ENCODE results near the gene APC.

APC gene

DNA sequence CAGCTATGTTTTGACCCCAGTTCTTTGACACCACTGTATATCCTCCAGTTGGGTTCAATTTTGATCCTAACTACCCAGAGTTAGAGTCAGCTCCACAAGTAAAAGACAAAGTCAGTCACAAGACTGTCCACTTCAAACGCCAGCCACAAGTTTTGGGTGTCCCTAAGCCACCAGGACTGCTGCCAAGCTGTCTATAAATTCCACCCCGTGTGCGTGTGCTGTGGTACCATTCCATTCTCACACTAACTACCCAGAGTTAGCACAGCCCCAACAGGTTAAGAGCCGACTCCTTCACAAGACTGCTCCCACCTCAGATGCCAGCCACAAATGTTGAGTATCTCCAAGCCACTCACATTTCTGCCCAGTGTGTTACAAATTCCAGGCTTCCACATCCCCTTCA is 56.7 kb downstream of the APC start:
- no peak overlapping the region for H2BK5ac ChIP-seq (ENCODE audit: low read length)
- H2AK5ac ChIP-seq (ENCODE audit: low read length): peak overlapping the region; percentile 32
- no peak overlapping the region for H3K4me3 ChIP-seq (ENCODE audit: low read length)
- no peak overlapping the region for H4K5ac ChIP-seq (ENCODE audit: low read length)
- H2BK15ac ChIP-seq (replicated peaks; ENCODE audit: low read depth): no peak overlapping the region
- no peaks in the 10 kb centered on the region for H3K36me3 ChIP-seq (ENCODE audit: control insufficient read depth, insufficient read depth, low read length)
- H3K23ac ChIP-seq (ENCODE audit: low read length): no peak overlapping the region
- no peak for DNase-seq
- no peak overlapping the region for H4K8ac ChIP-seq (ENCODE audit: low read depth, low read length)
- H3K79me1 ChIP-seq (ENCODE audit: low read length): no peaks in the 10 kb centered on the region
- H3K56ac ChIP-seq (ENCODE audit: low read length): no peak overlapping the region
- H3K4me1 ChIP-seq (ENCODE audit: control insufficient read depth, low read depth, low read length): peaks cover 2% of the 10 kb centered on the region
- no peak overlapping the region for H3K27ac ChIP-seq (ENCODE audit: low read depth, low read length)
- peak overlapping the region; percentile 20 for H3K18ac ChIP-seq (ENCODE audit: low read length)
- H3K79me2 ChIP-seq (ENCODE audit: control insufficient read depth, insufficient read depth, low read length): no peaks in the 10 kb centered on the region
- H2BK120ac ChIP-seq (ENCODE audit: low read depth, low read length): no peak overlapping the region
- H3K9ac ChIP-seq (ENCODE audit: low read length): no peak overlapping the region
- H3K4me2 ChIP-seq (ENCODE audit: low read length): no peak overlapping the region
- no peak overlapping the region for H3K4ac ChIP-seq (ENCODE audit: low read depth, low read length)
- no CpG with 5 or more reads among the region's 4 CpGs for WGBS (ENCODE audit: extremely low coverage, insufficient coverage, low lambda C conversion rate)
- H3K27me3 ChIP-seq (ENCODE audit: insufficient read depth, low read length, poor library complexity): no peaks in the 10 kb centered on the region

DNA sequence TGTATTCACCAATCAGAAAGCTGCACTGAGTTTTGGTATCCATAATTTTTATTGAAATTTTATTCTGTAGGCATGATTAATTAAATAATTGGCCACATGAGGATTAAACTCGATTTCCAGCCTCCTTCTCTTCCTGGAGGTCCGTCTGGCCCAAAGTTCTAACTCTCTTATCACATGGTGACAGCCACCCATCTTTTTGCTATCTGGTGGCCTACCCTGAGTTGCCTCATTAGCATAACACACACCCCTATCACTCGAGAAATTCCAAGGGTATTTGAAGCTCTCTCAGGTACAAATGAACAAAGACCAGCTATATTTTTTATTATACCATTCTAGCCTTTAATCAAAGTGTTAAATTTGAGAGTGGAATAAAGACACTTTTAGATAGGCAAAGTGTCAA is 57.7 kb downstream of the APC start:
- H3K9ac ChIP-seq (ENCODE audit: low read length): no peak overlapping the region
- no peaks in the 10 kb centered on the region for H3K36me3 ChIP-seq (ENCODE audit: control insufficient read depth, insufficient read depth, low read length)
- H2BK120ac ChIP-seq (ENCODE audit: low read depth, low read length): no peak overlapping the region
- no peak overlapping the region for H3K4me3 ChIP-seq (ENCODE audit: low read length)
- no peak overlapping the region for H3K56ac ChIP-seq (ENCODE audit: low read length)
- H4K5ac ChIP-seq (ENCODE audit: low read length): no peak overlapping the region
- H3K79me2 ChIP-seq (ENCODE audit: control insufficient read depth, insufficient read depth, low read length): no peaks in the 10 kb centered on the region
- H3K4me1 ChIP-seq (ENCODE audit: control insufficient read depth, low read depth, low read length): peaks cover 2% of the 10 kb centered on the region
- H2BK5ac ChIP-seq (ENCODE audit: low read length): no peak overlapping the region
- peak overlapping the region; percentile 28 for H3K18ac ChIP-seq (ENCODE audit: low read length)
- no CpG with 5 or more reads among the region's 3 CpGs for WGBS (ENCODE audit: extremely low coverage, insufficient coverage, low lambda C conversion rate)
- H3K27me3 ChIP-seq (ENCODE audit: insufficient read depth, low read length, poor library complexity): no peaks in the 10 kb centered on the region
- no peaks in the 10 kb centered on the region for H3K79me1 ChIP-seq (ENCODE audit: low read length)
- no peak overlapping the region for H2BK15ac ChIP-seq (replicated peaks; ENCODE audit: low read depth)
- no peak overlapping the region for H3K27ac ChIP-seq (ENCODE audit: low read depth, low read length)
- H3K4ac ChIP-seq (ENCODE audit: low read depth, low read length): no peak overlapping the region
- H4K8ac ChIP-seq (ENCODE audit: low read depth, low read length): no peak overlapping the region
- no peak overlapping the region for H2AK5ac ChIP-seq (ENCODE audit: low read length)
- H3K23ac ChIP-seq (ENCODE audit: low read length): no peak overlapping the region
- no peak overlapping the region for H3K4me2 ChIP-seq (ENCODE audit: low read length)
- peak; percentile 75 for DNase-seq

DNA sequence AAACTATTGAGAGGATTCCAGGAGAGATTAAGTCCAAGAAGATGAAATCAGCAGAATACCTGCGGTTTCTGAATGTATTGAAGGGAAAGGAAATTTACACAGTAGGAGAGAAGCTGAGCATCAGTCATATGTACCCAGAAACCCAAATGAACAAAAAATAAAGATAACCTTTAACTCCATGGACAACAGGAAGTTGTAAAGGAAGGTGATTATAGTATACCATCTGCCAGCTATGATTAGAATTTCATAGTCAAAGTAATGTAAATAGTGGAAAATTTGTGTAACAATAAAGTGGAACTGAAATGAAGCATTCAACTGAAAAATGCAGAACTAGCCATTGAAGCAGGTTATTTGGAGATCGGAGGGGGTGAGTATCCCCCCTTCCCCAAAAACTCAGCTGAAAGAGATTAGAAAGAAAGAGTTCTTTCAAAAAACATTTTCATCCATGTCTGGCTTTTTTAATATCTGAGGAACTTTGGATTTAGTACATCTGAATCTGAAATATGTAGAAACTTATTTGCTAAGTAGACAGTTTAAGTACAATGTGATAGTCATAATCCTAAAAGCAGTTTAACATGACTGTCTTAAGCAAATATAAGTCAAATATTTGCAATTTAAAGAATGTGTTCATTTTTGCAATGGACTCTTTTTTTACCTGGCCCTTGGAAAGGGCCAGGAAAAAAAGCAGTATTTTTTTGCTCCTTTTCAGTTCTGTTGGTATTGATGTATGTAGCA is 58.4 kb downstream of the APC start:
- peak; percentile 13 for DNase-seq
- no CpG with 5 or more reads among the region's 2 CpGs for WGBS (ENCODE audit: extremely low coverage, insufficient coverage, low lambda C conversion rate)
- Histone ChIP-seq H3K18ac (ENCODE audit: low read length) (no peak overlapping the region), H2AK5ac (ENCODE audit: low read length) (no peak overlapping the region), H4K8ac (ENCODE audit: low read depth, low read length) (no peak overlapping the region), H2BK15ac (replicated peaks; ENCODE audit: low read depth) (no peak overlapping the region), H3K36me3 (ENCODE audit: control insufficient read depth, insufficient read depth, low read length) (no peaks in the 10 kb centered on the region), H2BK5ac (ENCODE audit: low read length) (no peak overlapping the region), H4K5ac (ENCODE audit: low read length) (no peak overlapping the region), H3K27me3 (ENCODE audit: insufficient read depth, low read length, poor library complexity) (no peaks in the 10 kb centered on the region), H3K4me1 (ENCODE audit: control insufficient read depth, low read depth, low read length) (peaks cover 2% of the 10 kb centered on the region), H3K4me3 (ENCODE audit: low read length) (no peak overlapping the region), H2BK120ac (ENCODE audit: low read depth, low read length) (no peak overlapping the region), H3K56ac (ENCODE audit: low read length) (no peak overlapping the region), H3K23ac (ENCODE audit: low read length) (no peak overlapping the region), H3K79me2 (ENCODE audit: control insufficient read depth, insufficient read depth, low read length) (no peaks in the 10 kb centered on the region), H3K9ac (ENCODE audit: low read length) (no peak overlapping the region), H3K27ac (ENCODE audit: low read depth, low read length) (no peak overlapping the region), H3K4ac (ENCODE audit: low read depth, low read length) (no peak overlapping the region), H3K4me2 (ENCODE audit: low read length) (no peak overlapping the region), H3K79me1 (ENCODE audit: low read length) (no peaks in the 10 kb centered on the region)

DNA sequence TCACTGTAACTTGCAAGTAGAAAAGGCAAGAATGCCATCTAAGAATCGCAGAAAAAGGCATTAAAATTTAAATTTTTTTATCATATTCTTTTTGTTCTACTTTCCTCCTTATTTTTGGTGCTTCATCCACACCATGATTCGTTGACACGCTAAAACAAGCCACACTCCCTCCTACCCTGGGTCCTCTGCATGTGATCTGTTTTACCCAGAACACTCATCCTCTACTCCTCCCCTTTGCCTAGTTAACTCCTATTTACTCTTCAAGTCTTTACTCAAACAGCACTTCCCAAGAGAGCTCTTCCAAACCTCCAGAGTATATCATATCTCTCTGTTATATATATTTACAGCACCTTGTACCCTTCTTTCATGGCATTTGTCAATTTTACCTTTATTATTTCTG is 62.0 kb downstream of the APC start:
- no peak for DNase-seq
- Histone ChIP-seq H2BK15ac (replicated peaks; ENCODE audit: low read depth) (no peak overlapping the region), H2AK5ac (ENCODE audit: low read length) (no peak overlapping the region), H3K23ac (ENCODE audit: low read length) (no peak overlapping the region), H3K4ac (ENCODE audit: low read depth, low read length) (no peak overlapping the region), H3K4me2 (ENCODE audit: low read length) (no peak overlapping the region), H3K36me3 (ENCODE audit: control insufficient read depth, insufficient read depth, low read length) (no peaks in the 10 kb centered on the region), H3K56ac (ENCODE audit: low read length) (no peak overlapping the region), H3K79me2 (ENCODE audit: control insufficient read depth, insufficient read depth, low read length) (no peaks in the 10 kb centered on the region), H3K4me3 (ENCODE audit: low read length) (no peak overlapping the region), H4K5ac (ENCODE audit: low read length) (no peak overlapping the region), H2BK120ac (ENCODE audit: low read depth, low read length) (no peak overlapping the region), H3K9ac (ENCODE audit: low read length) (no peak overlapping the region), H3K27ac (ENCODE audit: low read depth, low read length) (no peak overlapping the region), H3K27me3 (ENCODE audit: insufficient read depth, low read length, poor library complexity) (no peaks in the 10 kb centered on the region), H4K8ac (ENCODE audit: low read depth, low read length) (no peak overlapping the region), H2BK5ac (ENCODE audit: low read length) (no peak overlapping the region), H3K18ac (ENCODE audit: low read length) (no peak overlapping the region), H3K4me1 (ENCODE audit: control insufficient read depth, low read depth, low read length) (peaks cover 2% of the 10 kb centered on the region), H3K79me1 (ENCODE audit: low read length) (no peaks in the 10 kb centered on the region)
- no CpG with 5 or more reads among the region's 3 CpGs for WGBS (ENCODE audit: extremely low coverage, insufficient coverage, low lambda C conversion rate)

DNA sequence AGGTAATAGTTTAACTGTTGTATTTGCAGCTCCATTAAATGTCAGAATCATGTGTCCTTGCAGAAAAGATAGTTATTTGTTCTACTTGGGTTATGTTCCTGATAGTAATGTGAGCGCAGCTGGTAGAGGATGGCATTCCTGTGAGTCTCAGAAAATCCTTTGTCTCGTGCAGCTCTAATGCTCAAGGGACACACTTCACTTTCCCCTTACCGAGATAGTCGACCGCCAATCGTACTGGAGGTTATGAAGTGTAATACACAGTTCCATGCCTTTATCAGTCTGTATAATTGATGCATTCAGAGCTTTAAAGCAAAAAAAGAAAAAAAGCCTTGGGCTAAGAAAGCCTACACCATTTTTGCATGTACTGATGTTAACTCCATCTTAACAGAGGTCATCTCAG is 63.2 kb downstream of the APC start:
- no peaks in the 10 kb centered on the region for H3K79me2 ChIP-seq (ENCODE audit: control insufficient read depth, insufficient read depth, low read length)
- H2AK5ac ChIP-seq (ENCODE audit: low read length): no peak overlapping the region
- H3K36me3 ChIP-seq (ENCODE audit: control insufficient read depth, insufficient read depth, low read length): no peaks in the 10 kb centered on the region
- no peak overlapping the region for H3K56ac ChIP-seq (ENCODE audit: low read length)
- no peak overlapping the region for H3K4me2 ChIP-seq (ENCODE audit: low read length)
- H3K27me3 ChIP-seq (ENCODE audit: insufficient read depth, low read length, poor library complexity): no peaks in the 10 kb centered on the region
- H3K18ac ChIP-seq (ENCODE audit: low read length): no peak overlapping the region
- H2BK5ac ChIP-seq (ENCODE audit: low read length): no peak overlapping the region
- no CpG with 5 or more reads among the region's 6 CpGs for WGBS (ENCODE audit: extremely low coverage, insufficient coverage, low lambda C conversion rate)
- no peak overlapping the region for H3K27ac ChIP-seq (ENCODE audit: low read depth, low read length)
- H3K4me1 ChIP-seq (ENCODE audit: control insufficient read depth, low read depth, low read length): peaks cover under 1% of the 10 kb centered on the region
- no peak overlapping the region for H2BK15ac ChIP-seq (replicated peaks; ENCODE audit: low read depth)
- no peak overlapping the region for H4K5ac ChIP-seq (ENCODE audit: low read length)
- no peak overlapping the region for H3K23ac ChIP-seq (ENCODE audit: low read length)
- H2BK120ac ChIP-seq (ENCODE audit: low read depth, low read length): no peak overlapping the region
- no peak overlapping the region for H3K4ac ChIP-seq (ENCODE audit: low read depth, low read length)
- no peak overlapping the region for H3K4me3 ChIP-seq (ENCODE audit: low read length)
- DNase-seq: no peak
- H4K8ac ChIP-seq (ENCODE audit: low read depth, low read length): no peak overlapping the region
- no peaks in the 10 kb centered on the region for H3K79me1 ChIP-seq (ENCODE audit: low read length)
- no peak overlapping the region for H3K9ac ChIP-seq (ENCODE audit: low read length)

DNA sequence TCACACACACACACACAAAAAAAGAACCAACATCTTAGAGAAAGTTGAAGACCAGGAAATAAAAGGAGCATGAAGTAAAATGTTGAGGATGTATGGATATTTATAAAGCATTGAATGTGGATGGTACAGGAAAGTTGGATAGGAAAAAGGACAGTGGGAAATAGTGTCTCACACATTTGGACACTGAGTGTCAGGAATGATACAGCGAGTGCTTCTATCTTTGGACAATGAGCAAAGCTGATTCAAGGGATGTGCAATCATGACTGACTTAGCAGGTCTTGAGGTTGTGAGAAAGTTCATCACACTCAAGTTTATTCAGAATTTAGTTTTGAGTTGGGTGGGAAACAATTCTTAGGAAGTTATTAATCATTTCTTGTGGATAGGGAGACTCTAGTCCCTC is 73.3 kb downstream of the APC start:
- H3K56ac ChIP-seq (ENCODE audit: low read length): no peak overlapping the region
- no peak overlapping the region for H3K4me3 ChIP-seq (ENCODE audit: low read length)
- H3K23ac ChIP-seq (ENCODE audit: low read length): no peak overlapping the region
- no peaks in the 10 kb centered on the region for H3K79me1 ChIP-seq (ENCODE audit: low read length)
- H3K9ac ChIP-seq (ENCODE audit: low read length): no peak overlapping the region
- no peak overlapping the region for H4K5ac ChIP-seq (ENCODE audit: low read length)
- no peaks in the 10 kb centered on the region for H3K79me2 ChIP-seq (ENCODE audit: control insufficient read depth, insufficient read depth, low read length)
- no peak overlapping the region for H3K18ac ChIP-seq (ENCODE audit: low read length)
- H3K4me1 ChIP-seq (ENCODE audit: control insufficient read depth, low read depth, low read length): no peaks in the 10 kb centered on the region
- no peak overlapping the region for H3K4ac ChIP-seq (ENCODE audit: low read depth, low read length)
- H2BK15ac ChIP-seq (replicated peaks; ENCODE audit: low read depth): no peak overlapping the region
- H3K27ac ChIP-seq (ENCODE audit: low read depth, low read length): no peak overlapping the region
- H2AK5ac ChIP-seq (ENCODE audit: low read length): no peak overlapping the region
- H3K4me2 ChIP-seq (ENCODE audit: low read length): no peak overlapping the region
- no peak overlapping the region for H4K8ac ChIP-seq (ENCODE audit: low read depth, low read length)
- WGBS (ENCODE audit: extremely low coverage, insufficient coverage, low lambda C conversion rate): no CpG with 5 or more reads among the region's 1 CpG
- no peak overlapping the region for H2BK5ac ChIP-seq (ENCODE audit: low read length)
- no peaks in the 10 kb centered on the region for H3K36me3 ChIP-seq (ENCODE audit: control insufficient read depth, insufficient read depth, low read length)
- no peaks in the 10 kb centered on the region for H3K27me3 ChIP-seq (ENCODE audit: insufficient read depth, low read length, poor library complexity)
- no peak for DNase-seq
- H2BK120ac ChIP-seq (ENCODE audit: low read depth, low read length): no peak overlapping the region
